Measurements from ENCODE around the gene ARHGEF9. TPM values are rescaled to one million over a fixed set of nuclear protein-coding genes. Genes with fewer than 3 reads are reported as not detected.
"Not testable (repeated sequence)": the region's sequence is repeated elsewhere in the genome, so short reads cannot be mapped to it uniquely, and the experiment has no call there.

The ARHGEF9 gene
- total RNA-seq, 1 experiment from 2014 or later = 16.7 TPM

DNA sequence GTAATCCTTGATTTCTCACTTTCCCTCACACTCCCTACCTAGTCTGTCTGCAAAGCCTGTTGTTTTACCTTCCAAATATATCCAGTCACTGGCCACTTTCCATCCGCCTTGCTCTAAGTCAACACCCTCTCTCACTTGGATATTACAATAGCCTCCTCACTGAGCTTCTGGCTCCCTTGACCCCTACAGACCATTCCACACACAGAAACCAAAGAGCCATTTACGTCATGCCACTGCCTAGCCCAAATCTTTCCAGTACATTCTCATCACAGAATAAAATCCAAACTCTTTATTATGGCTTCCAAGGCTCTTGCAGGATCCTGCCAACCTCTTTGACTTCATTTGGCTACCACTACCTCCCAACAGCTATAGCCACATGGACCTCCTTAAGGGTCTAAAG is 25.7 kb upstream of the ARHGEF9 start:
- Histone ChIP-seq H3K27ac (ENCODE audit: low read length) (no peak overlapping the region), H3K9me3 (ENCODE audit: control insufficient read depth, insufficient read depth, low read depth, low read length) (no peaks in the 10 kb centered on the region), H3K27me3 (ENCODE audit: control insufficient read depth, insufficient read depth, low read length) (no peaks in the 10 kb centered on the region), H3K4me1 (ENCODE audit: control insufficient read depth, insufficient read depth, low read length) (no peaks in the 10 kb centered on the region), H3K36me3 (ENCODE audit: control insufficient read depth, insufficient read depth, low read length) (no peaks in the 10 kb centered on the region), H3K4me3 (ENCODE audit: low read depth in 2 of 2, low read length in 2 of 2) (no peak overlapping the region)
- TF ChIP-seq, protein P1, sequence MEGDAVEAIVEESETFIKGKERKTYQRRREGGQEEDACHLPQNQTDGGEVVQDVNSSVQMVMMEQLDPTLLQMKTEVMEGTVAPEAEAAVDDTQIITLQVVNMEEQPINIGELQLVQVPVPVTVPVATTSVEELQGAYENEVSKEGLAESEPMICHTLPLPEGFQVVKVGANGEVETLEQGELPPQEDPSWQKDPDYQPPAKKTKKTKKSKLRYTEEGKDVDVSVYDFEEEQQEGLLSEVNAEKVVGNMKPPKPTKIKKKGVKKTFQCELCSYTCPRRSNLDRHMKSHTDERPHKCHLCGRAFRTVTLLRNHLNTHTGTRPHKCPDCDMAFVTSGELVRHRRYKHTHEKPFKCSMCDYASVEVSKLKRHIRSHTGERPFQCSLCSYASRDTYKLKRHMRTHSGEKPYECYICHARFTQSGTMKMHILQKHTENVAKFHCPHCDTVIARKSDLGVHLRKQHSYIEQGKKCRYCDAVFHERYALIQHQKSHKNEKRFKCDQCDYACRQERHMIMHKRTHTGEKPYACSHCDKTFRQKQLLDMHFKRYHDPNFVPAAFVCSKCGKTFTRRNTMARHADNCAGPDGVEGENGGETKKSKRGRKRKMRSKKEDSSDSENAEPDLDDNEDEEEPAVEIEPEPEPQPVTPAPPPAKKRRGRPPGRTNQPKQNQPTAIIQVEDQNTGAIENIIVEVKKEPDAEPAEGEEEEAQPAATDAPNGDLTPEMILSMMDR (IDR thresholded peaks at IDR 0.05) = no peak
- TF ChIP-seq TCF7L2 (IDR thresholded peaks at IDR 0.05; ENCODE audit: low read depth, low read length) (no peak), POLR2AphosphoS5 (IDR thresholded peaks at IDR 0.05; ENCODE audit: low read depth, low read length) (no peak), SIN3A (IDR thresholded peaks at IDR 0.05; ENCODE audit: borderline replicate concordance, insufficient read depth, low read depth, low read length) (no peak)
- TF ChIP-seq, protein P2, sequence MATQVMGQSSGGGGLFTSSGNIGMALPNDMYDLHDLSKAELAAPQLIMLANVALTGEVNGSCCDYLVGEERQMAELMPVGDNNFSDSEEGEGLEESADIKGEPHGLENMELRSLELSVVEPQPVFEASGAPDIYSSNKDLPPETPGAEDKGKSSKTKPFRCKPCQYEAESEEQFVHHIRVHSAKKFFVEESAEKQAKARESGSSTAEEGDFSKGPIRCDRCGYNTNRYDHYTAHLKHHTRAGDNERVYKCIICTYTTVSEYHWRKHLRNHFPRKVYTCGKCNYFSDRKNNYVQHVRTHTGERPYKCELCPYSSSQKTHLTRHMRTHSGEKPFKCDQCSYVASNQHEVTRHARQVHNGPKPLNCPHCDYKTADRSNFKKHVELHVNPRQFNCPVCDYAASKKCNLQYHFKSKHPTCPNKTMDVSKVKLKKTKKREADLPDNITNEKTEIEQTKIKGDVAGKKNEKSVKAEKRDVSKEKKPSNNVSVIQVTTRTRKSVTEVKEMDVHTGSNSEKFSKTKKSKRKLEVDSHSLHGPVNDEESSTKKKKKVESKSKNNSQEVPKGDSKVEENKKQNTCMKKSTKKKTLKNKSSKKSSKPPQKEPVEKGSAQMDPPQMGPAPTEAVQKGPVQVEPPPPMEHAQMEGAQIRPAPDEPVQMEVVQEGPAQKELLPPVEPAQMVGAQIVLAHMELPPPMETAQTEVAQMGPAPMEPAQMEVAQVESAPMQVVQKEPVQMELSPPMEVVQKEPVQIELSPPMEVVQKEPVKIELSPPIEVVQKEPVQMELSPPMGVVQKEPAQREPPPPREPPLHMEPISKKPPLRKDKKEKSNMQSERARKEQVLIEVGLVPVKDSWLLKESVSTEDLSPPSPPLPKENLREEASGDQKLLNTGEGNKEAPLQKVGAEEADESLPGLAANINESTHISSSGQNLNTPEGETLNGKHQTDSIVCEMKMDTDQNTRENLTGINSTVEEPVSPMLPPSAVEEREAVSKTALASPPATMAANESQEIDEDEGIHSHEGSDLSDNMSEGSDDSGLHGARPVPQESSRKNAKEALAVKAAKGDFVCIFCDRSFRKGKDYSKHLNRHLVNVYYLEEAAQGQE (IDR thresholded peaks at IDR 0.05; ENCODE audit: insufficient read depth in 1 of 2, low read depth in 2 of 2, low read length in 1 of 2) = no peak
- ChIA-PET POLR2A (no interaction called here), CTCF (no interaction called here)
- no peak for ATAC-seq
- no TSS peak for BruUV-seq (replicated peaks)
- intact Hi-C loops (cut with micrococcal nuclease; ENCODE audit: unreplicated experiment) (no loop called here), in situ Hi-C loops (cut with HindIII; ENCODE audit: low pct_unique_long_range_greater_than_20kb, low sequenced_read_pairs) (no loop called here)
- DNase-seq (ENCODE audit: low read depth, low spot score) = no peak

DNA sequence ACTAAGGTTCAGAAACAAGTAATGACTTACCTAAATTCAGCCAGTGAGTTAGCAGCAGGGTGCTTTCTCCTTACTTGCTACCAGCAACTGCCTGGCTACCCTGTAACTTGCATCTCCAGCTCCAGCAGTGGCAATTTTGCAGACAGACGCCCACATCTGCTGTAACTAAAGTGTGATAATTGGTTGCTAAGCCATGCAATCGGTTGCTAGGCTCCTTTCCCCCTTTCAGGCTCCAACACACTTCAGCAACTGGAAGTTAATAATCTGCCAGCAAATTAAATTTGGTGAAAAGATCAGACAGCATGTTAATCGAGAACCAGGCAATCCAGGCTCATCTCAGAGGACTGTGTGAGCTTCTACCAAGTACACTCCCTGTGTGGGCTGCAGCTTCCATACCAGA is 24.2 kb upstream of the ARHGEF9 start:
- TF ChIP-seq, protein P2 (IDR thresholded peaks at IDR 0.05; ENCODE audit: insufficient read depth in 1 of 2, low read depth in 2 of 2, low read length in 1 of 2) = no peak
- TF ChIP-seq TCF7L2 (IDR thresholded peaks at IDR 0.05; ENCODE audit: low read depth, low read length) (no peak), SIN3A (IDR thresholded peaks at IDR 0.05; ENCODE audit: borderline replicate concordance, insufficient read depth, low read depth, low read length) (no peak), POLR2AphosphoS5 (IDR thresholded peaks at IDR 0.05; ENCODE audit: low read depth, low read length) (no peak)
- TF ChIP-seq, protein P1 (IDR thresholded peaks at IDR 0.05) = no peak
- Histone ChIP-seq H3K4me1 (ENCODE audit: control insufficient read depth, insufficient read depth, low read length) (no peaks in the 10 kb centered on the region), H3K4me3 (ENCODE audit: low read depth in 2 of 2, low read length in 2 of 2) (no peak overlapping the region), H3K36me3 (ENCODE audit: control insufficient read depth, insufficient read depth, low read length) (no peaks in the 10 kb centered on the region), H3K9me3 (ENCODE audit: control insufficient read depth, insufficient read depth, low read depth, low read length) (no peaks in the 10 kb centered on the region), H3K27ac (ENCODE audit: low read length) (no peak overlapping the region), H3K27me3 (ENCODE audit: control insufficient read depth, insufficient read depth, low read length) (no peaks in the 10 kb centered on the region)
- intact Hi-C loops (cut with micrococcal nuclease; ENCODE audit: unreplicated experiment) = no loop called here
- POLR2A ChIA-PET = no interaction called here
- DNase-seq (ENCODE audit: low read depth, low spot score) = no peak
- CTCF ChIA-PET = no interaction called here
- BruUV-seq (replicated peaks) = no TSS peak
- no peak for ATAC-seq
- in situ Hi-C loops (cut with HindIII; ENCODE audit: low pct_unique_long_range_greater_than_20kb, low sequenced_read_pairs) = no loop called here

DNA sequence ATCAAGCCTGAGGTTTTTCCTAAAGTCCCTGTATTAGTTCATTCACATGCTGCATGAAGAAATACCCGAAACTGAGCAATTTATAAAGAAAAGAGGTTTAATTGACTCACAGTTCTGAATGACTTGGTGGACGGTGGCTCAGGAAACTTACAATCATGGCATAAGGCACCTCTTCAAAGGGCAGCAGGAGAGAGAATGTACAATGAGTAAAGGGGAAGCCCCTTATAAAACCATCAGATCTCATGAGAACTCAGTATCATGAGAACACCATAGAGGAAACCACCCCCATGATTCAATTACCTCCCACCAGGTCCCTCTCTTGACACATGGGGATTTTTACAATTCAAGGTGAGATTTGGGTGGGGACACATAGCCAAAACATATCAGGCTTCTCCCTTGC is 10.4 kb upstream of the ARHGEF9 start:
- H3K27ac ChIP-seq (ENCODE audit: low read length); BruUV-seq (replicated peaks); POLR2A ChIA-PET; H3K4me1 ChIP-seq (ENCODE audit: control insufficient read depth, insufficient read depth, low read length); intact Hi-C loops (cut with micrococcal nuclease; ENCODE audit: unreplicated experiment); in situ Hi-C loops (cut with HindIII; ENCODE audit: low pct_unique_long_range_greater_than_20kb, low sequenced_read_pairs); H3K27me3 ChIP-seq (ENCODE audit: control insufficient read depth, insufficient read depth, low read length); H3K4me3 ChIP-seq (ENCODE audit: low read depth in 2 of 2, low read length in 2 of 2); DNase-seq (ENCODE audit: low read depth, low spot score); H3K9me3 ChIP-seq (ENCODE audit: control insufficient read depth, insufficient read depth, low read depth, low read length); H3K36me3 ChIP-seq (ENCODE audit: control insufficient read depth, insufficient read depth, low read length); ATAC-seq; CTCF ChIA-PET: not testable (repeated sequence)
